ENCODE measurements around the gene STIL.
"Not testable (repeated sequence)": the region's sequence is repeated elsewhere in the genome, so short reads cannot be mapped to it uniquely, and the experiment has no call there.

The STIL gene

DNA sequence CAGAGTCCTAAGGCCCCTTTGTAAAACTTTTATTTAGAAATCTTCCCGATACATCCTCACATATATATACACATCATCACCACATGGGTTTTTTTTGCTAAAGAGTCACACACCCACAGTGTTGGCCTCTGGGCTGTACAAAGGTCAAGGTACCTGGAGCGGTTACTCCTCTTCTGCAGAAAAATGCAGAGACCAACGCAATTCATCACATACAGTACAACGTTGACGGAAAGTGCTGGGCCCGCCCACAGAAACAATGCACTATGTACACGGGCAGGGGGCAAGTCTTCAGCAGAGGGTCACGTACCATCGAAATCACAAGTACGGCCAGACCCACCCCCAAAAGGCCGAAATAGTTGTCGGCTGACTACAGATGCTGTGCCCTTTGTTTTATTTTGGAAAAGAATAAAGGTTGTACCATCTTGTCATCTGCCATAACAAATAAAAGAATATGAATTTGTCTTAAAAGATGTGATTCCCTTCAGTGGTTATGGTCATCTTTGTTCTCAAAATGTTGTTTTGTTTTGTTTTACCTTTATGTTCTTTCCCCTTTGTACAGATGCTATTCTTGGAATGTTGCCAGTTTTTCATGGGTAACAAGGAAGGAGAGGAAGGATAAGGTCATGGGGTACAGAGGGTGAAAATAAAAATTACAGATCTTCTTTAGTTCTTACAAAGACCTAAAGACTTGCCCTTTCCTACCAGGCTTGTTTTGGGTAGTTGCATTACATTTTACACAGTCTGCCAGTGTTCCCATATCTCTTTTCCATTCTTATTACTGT, 97.5 kb downstream of the STIL start:
- no peak for DNase-seq

DNA sequence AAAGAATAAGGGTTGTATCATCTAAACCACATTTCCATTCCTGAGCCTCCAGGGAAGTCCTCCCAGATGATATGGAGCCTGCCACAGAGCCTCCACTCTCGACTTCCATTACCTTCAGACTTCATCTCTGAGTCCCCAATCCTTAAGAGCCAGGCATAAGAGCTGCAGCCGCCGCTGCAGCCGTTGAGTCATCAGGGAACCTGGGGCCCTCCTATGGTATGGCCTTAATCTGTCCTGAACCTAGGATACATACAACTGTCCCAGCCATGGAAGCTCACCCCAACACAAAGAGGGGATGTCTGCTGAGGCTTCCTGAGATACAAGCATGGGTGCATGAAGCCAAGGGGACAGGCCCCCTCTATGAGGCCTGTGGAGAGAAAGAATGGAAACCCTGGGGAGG, 98.2 kb downstream of the STIL start:
- DNase-seq: no peak

DNA sequence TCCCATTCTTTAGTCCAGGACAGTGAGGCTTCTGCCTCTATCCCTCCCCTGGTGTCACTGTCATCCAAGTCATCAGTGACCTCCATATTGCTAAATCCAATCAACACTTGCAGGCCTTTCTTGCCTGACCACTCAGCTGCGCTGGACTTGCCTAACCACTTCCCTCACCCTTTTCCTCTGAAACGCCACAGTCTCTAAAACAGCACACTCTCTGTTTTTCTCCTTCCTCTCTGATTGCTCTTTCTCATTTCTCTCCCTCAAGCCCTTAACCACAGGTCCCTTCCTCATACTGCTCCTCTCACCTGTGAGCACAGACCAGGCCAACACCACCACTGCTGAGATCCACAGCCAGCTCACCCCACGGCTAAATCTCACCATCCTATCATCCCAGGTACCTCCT, 99.4 kb downstream of the STIL start:
- no peak for DNase-seq

DNA sequence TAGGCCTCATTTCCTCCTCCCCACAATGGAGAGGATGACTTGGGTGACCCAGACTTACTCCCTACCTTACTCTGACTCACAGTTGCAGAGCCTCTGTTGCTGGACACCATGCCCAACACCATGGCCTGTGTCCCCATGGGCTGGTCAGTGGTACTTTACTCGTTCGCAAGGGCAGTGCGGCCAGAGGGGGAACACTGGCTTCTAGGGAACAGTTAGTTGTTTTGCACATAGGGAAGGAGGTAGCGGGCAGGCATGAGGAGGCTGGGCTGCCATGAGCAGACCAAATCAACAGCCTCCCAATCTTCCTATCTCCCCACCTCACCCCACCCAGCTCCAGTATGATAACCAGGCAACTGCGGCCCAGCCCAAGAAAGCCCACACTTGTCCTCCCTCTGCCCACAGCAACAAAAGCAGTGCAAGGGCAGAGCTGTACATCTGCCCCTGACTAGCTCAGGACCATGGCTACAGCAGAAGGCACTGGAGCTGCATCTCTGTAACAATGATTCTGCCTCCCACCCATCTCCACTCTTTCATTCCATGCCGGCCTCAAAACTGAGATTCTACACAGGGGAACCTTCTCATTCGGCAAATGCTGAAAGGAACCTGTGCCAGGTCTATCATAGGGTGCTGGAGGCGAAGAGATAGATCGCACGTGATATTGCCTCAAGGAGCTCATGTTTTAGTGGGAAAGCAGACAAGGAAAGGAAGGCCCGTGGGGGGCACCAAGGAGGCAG, 100.5 kb downstream of the STIL start:
- no peak for DNase-seq

DNA sequence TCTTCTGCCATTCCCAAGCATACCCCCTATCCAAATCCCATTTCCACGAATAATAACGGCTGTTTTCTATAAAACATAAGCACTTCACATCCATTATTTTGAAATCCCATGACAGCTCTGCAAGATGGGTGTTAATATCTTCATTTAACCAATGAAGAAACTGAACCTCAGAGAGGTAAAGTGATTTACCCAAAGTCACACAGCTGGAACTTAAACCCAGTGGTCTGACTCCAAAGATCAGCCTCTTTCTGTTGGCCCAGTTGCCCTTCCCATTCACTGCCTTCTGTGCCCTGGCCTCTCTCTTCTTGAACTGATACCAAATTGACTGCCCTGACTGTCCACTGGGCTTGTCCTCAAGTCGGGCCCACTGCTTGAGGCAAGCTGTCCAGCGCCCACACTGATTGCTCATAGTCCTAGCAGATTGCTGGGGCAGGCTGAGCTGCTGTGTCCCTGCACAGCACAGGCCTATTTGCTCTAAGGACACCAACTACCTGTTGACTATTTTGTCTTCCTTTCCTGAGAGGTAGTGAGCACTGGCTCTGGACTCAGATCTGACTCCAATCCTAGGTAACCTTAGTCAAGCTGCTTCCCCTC, 101.2 kb downstream of the STIL start:
- DNase-seq: no peak

DNA sequence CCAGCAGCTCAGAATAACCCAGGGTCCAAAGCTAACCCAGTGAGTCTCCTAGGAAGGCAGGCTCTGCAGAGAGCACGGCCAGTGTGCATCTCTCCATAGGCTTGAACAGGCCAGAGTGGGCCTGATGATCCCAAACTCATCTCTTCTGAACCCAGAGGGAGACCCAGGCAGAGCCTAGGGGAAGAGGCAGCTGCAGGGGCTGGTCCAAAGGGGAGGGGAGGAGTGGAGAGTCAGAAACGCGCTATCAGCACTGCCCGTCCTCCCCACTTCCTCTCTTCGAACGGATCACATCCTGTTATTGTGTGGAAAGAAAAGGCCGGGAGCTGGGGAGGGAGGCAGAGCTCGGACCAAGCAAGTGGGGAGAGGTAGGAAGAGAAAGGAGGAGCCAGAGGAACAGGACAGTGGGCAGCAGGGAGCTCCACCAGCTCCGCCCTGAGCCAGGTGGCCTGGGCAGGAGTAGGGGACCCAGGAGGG, 102.1 kb downstream of the STIL start:
- DNase-seq: no peak

DNA sequence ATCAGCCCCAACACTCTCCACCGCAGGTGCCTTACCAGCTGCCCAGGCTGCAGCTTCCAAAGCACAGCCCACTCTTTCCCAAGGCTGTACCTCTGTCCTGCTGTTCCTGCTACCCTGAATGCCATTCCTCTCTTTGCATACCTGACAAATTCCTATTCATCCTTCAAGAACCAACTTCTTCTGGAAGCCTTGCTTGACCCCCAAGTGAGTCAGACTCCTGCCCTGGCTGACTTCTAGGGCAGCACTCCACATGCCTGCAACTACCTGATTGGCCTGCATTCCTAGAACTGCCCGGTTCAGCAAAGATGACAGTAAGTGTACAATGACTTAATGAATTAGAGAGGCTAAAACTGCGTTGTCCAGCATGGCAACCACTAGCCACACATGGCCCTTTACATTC, 103.3 kb downstream of the STIL start:
- DNase-seq: no peak

DNA sequence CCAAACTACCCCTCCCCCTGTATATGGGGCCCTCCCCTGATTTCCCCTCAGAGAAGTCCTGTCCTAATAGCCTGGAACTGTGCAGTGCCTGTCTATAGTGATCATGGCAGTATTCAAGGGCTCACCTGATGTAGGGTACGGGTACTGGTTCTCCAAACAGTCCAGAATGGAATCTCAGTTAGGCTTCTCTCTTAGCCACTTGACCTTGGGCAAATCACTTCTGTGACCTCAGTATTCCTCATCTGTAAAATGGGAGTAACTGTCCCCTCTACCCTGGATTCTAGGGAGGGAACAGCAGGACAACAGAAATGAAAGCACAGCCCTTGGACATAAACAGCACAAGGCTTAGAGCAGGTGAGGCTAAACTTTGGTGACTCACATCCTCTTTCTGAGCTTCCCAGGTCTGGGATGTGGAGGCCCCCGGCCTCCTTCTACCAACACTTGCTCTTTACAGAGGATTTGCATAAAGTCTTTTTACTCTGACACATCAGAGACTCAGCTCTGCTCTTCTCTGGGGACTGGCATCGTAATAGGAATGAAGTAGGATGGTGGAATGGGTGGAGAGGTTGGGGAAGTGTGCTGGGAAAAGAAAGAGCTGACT, 104.1 kb downstream of the STIL start:
- no peak for DNase-seq

DNA sequence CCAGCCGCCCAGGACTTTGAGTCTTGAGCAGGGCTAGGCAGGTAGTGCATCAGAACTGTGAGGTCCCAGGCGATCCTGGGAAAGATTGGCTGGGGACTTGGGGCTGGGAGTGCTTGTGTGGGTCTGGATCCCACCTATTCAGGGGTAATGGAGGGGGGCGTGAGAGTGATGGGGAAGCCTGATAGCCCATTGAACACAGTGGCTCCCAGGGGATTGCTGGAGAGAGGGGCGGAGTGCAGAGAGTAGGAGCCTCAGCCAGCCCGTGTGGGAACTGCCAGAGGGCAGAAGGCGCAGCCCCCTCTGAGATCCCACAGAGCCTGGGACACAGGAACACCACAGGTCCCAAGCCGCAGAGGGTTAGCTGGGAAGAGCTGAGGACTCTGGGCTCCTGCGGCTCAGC, 104.9 kb downstream of the STIL start:
- DNase-seq: no peak

DNA sequence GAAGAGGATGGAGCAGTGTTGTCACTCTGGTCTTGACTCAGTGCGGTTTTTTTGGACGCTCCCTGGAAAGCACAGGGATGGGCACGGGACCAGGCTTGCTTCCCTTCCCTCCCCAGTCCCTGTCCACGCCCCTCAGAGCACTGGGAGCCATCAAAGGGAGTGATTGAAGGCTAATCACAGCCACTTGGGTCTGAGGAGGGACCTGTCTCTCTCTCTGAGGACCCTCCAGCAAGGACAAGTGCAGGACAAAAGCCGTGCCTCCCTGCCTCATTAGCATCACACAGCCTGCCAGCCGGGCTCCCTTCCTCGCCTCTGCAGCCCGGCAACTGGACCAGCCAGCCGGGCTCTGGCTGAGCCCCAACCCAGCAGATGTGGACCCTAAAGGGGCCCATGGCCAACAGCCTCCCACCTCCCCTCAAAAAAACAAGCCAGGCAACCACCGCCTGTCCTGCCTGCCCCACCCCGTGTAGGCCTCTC, 105.5 kb downstream of the STIL start:
- no peak for DNase-seq

DNA sequence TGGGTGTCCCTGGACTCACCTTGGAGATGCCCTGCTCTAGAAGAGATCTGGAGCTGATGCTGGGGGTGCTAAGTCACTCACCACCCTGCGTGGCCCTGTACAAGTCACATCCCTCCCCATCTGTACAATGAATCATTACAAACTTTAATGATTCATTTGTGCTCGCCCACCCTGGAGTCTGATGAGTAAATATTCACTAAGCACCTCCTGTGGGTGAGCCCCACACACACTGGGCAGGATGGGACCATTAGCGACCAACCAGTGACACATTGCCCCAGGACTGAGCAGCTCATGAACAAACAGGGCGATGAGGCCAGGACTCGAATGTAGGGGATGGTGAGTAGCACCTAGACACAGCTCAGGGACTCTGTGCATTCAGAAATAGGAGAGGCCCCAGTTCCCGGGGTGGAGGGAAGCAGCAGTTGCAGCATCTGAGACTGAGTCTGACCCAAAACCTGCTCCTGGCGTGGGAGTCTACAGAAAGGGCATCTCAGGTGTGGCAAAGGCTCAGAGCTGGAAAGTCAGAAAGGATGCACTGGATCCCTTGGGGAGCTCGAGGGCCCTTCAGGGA, 106.1 kb downstream of the STIL start:
- no peak for DNase-seq

DNA sequence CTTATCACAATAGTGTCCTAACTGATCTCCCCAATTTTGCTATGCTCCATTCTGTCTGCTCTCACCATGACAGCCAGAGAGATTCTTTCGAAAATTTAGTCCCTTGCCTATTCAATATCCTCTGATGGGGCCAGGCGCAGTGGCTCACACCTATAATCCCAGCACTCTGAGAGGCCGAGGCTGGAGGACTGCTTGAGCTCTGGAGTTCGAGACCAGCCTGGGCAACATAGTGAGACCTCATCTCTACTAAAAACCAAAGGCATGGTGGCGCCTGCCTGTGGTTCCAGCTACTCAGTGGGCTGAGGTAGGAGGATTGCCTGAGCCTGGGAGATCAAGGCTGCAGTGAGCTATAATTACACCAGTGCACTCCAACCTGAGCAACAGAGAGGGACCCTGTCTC, 108.0 kb downstream of the STIL start:
- DNase-seq: no peak

DNA sequence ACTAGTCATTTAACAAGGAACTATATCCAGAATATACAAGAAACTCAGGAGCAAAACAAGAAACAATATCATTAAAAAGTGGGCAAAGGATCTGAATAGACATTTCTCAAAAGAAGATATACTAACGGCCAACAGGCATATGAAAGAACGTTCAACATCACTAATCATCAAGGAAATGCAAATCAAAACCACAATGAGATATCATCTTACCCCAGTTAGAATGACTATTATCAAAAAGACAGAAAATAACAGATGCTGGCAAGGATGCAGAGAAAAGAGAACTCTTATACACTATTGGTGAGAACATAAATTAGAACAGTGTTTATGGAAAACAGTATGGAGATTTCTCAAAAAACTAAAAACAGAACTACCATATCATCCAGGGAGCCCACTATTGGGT, 110.4 kb downstream of the STIL start:
- DNase-seq: not testable (repeated sequence)

DNA sequence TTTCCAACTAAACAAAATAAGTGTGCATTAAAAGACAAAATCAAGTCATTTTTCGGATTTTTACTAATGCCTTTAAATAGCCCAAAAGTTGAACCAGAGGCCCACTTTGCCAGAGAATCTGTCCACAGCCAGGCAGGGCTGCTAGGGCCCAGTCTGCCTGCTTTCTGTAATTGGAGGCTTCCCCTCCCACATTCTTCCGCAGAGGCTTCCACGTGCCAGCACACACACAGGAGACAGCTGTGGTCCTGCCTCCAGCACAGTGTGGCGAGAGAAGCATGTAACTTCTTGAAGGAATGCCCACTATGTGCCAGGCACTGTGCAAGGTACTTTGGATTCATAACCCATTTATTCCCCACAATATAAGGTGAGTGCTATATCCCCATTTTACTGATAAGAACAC, 112.8 kb downstream of the STIL start:
- DNase-seq: no peak
